Right lobe of liver (tissue), 6 donors: ENCODE measurements around the gene NEB. TPM values are rescaled to one million over a fixed set of nuclear protein-coding genes. Genes with fewer than 3 reads are reported as not detected.

ENCODE experiments used
- ATAC-seq, 4 donors: fragments of 200-7000 bp; cut with Tn5 transposase; one replicate each; pipeline ENCODE4 v1.9.1; 2020; ENCODE audit warnings: mild to moderate bottlenecking in 4 of 4, moderate library complexity in 4 of 4
- DNase-seq, 3 donors: peaks; one replicate each; pipeline ENCODE4 v3.0.0-alpha.2; 2020
- H3K27ac ChIP-seq, 3 donors: fragments of 200-600 bp; one replicate each; pipeline ENCODE4 v1.8.0; 2022
- H3K27me3 ChIP-seq, 2 donors: fragments of 200-600 bp; one replicate each; pipeline ENCODE4 v1.8.0; 2022
- H3K36me3 ChIP-seq, 4 donors: fragments of 200-600 bp; sonication (generic) in 1 of 4; one replicate each; pipeline versions ENCODE4 v1.5.1 to v1.8.0; 2017 to 2022; ENCODE audit warnings: control low read depth in 1 of 4
- H3K4me1 ChIP-seq, 4 donors: fragments of 200-600 bp; sonication (generic) in 1 of 4; one replicate each; pipeline versions ENCODE4 v1.5.1 to v1.8.0; 2017 to 2022; ENCODE audit warnings: control low read depth in 1 of 4
- H3K4me3 ChIP-seq, 3 donors: fragments of 200-600 bp; one replicate each; pipeline ENCODE4 v1.8.0; 2022
- H3K9me3 ChIP-seq, 4 donors: fragments of 200-600 bp; sonication (generic) in 1 of 4; one replicate each; pipeline versions ENCODE4 v1.5.1 to v1.8.0; 2017 to 2022; ENCODE audit warnings: control low read depth in 1 of 4
- CTCF ChIP-seq, 4 donors: fragments of 200-600 bp in 3 of 4; fragments of 450-650 bp in 1 of 4; IDR thresholded peaks; one replicate each; pipeline versions ENCODE4 v1.5.1 to v1.8.0; 2016 to 2022; ENCODE audit warnings: antibody characterized with exemption in 4 of 4, mild to moderate bottlenecking in 2 of 4
- POLR2A ChIP-seq: fragments of 450-650 bp; IDR thresholded peaks from one replicate; pipeline ENCODE4 v1.6.1; 2017; ENCODE audit warnings: antibody characterized with exemption, mild to moderate bottlenecking
- WGBS: methylation state at CpG from one replicate; pipeline ENCODE4 v1.1.6; 2018; ENCODE audit warnings: low coverage, low lambda C conversion rate; ENCODE audit not compliant: insufficient coverage; ENCODE audit errors: missing lambda C conversion rate; 5-methylcytosine and 5-hydroxymethylcytosine counted together
- intact Hi-C, 2 donors: fragments of 100-400 bp; cut with DNase I; formaldehyde crosslinking; loops; one replicate each; pipeline versions ENCODE4 v1.11.2 to v1.14.1; 2022
- total RNA-seq, 6 experiments: library from RNA; depleted of rRNA in 2 of 6; stranded (reverse); fragments of >200 nt in 2 of 6; fragmentation: NEBNext Ultra II Directional in 3 of 6; extraction: Animal tissue kit (Norgen Biotek cat#: 25700) in 3 of 6; gene quantifications; one replicate each; pipeline versions ENCODE4 v1.1.0 to v1.2.4, GENCODE V29; 2016 to 2023
- donor health status: DM: no; HTN: yes; CAD: no.
- donor health status: DM: no; HTN: no; CAD: no.
- donor health status: DM: no; HTN: no; CAD: no.
- donor health status: DM: no; HTN: yes; CAD: no.
- donor health status: DM: no; HTN: yes; CAD: no.

NEB gene
- total RNA-seq, 6 experiments from 2014 or later, result 1.3 to 23.1 (median 9.2) TPM

- H3K4me3 ChIP-seq, result no peak overlapping the region
- H3K4me1 ChIP-seq, result no peaks in the 10 kb centered on the region
- H3K9me3 ChIP-seq, result no peaks in the 10 kb centered on the region
- no peaks in the 10 kb centered on the region for H3K27me3 ChIP-seq
- DNase-seq (no peak), ATAC-seq (no peak)
- intact Hi-C loops, result no loop called here
- WGBS, result 59% methylated on average over 3 of the region's 3 CpGs
- no peaks in the 10 kb centered on the region for H3K36me3 ChIP-seq
- TF ChIP-seq POLR2A (no peak), CTCF (IDR thresholded peaks at IDR 0.05) (no peak)
- H3K27ac ChIP-seq, result no peak overlapping the region
These were observed 28.4 kb upstream of the NEB start for GRCh38 chr2:151762694-151763093.

- ATAC-seq (no peak), DNase-seq (no peak)
- H3K9me3 ChIP-seq, result no peaks in the 10 kb centered on the region
- TF ChIP-seq CTCF (IDR thresholded peaks at IDR 0.05) (no peak), POLR2A (no peak)
- no peaks in the 10 kb centered on the region for H3K27me3 ChIP-seq
- no peak overlapping the region for H3K27ac ChIP-seq
- intact Hi-C loops, result no loop called here
- no peaks in the 10 kb centered on the region for H3K36me3 ChIP-seq
- H3K4me1 ChIP-seq, result no peaks in the 10 kb centered on the region
- no peak overlapping the region for H3K4me3 ChIP-seq
These were observed 27.4 kb upstream of the NEB start for GRCh38 chr2:151761687-151762086.

- no peak for ATAC-seq
- Histone ChIP-seq H3K27me3 (no peaks in the 10 kb centered on the region), H3K27ac (no peak overlapping the region), H3K4me1 (no peaks in the 10 kb centered on the region), H3K36me3 (no peaks in the 10 kb centered on the region), H3K4me3 (no peak overlapping the region), H3K9me3 (no peaks in the 10 kb centered on the region)
- TF ChIP-seq CTCF (IDR thresholded peaks at IDR 0.05), result no peak
- TF ChIP-seq POLR2A, result no peak
- 83% methylated on average over 3 of the region's 3 CpGs for WGBS
- intact Hi-C loops, result no loop called here
- DNase-seq, result no peak
These were observed 26.9 kb upstream of the NEB start for GRCh38 chr2:151761193-151761592.

GRCh38 chr2:151760139-151760650, 25.9 kb upstream of the NEB start:
- TF ChIP-seq POLR2A (no peak), CTCF (IDR thresholded peaks at IDR 0.05) (no peak)
- no peaks in the 10 kb centered on the region for H3K36me3 ChIP-seq
- H3K4me1 ChIP-seq, result no peaks in the 10 kb centered on the region
- H3K27me3 ChIP-seq, result no peaks in the 10 kb centered on the region
- intact Hi-C loops, result no loop called here
- no peaks in the 10 kb centered on the region for H3K9me3 ChIP-seq
- DNase-seq, result no peak
- 84% methylated on average over 10 of the region's 11 CpGs for WGBS
- H3K4me3 ChIP-seq, result no peak overlapping the region
- ATAC-seq, result no peak
- no peak overlapping the region for H3K27ac ChIP-seq

GRCh38 chr2:151758744-151759143, 24.5 kb upstream of the NEB start:
- H3K4me3 ChIP-seq, result no peak overlapping the region
- no peaks in the 10 kb centered on the region for H3K4me1 ChIP-seq
- no peak for DNase-seq
- WGBS, result 80% methylated on average over 3 of the region's 3 CpGs
- no peak for ATAC-seq
- H3K36me3 ChIP-seq, result no peaks in the 10 kb centered on the region
- H3K27me3 ChIP-seq, result no peaks in the 10 kb centered on the region
- no peak overlapping the region for H3K27ac ChIP-seq
- intact Hi-C loops, result no loop called here
- H3K9me3 ChIP-seq, result no peaks in the 10 kb centered on the region
- no peak for TF ChIP-seq POLR2A
- no peak for TF ChIP-seq CTCF (IDR thresholded peaks at IDR 0.05)
